ENCODE data around the gene NR1H3.

DNA sequence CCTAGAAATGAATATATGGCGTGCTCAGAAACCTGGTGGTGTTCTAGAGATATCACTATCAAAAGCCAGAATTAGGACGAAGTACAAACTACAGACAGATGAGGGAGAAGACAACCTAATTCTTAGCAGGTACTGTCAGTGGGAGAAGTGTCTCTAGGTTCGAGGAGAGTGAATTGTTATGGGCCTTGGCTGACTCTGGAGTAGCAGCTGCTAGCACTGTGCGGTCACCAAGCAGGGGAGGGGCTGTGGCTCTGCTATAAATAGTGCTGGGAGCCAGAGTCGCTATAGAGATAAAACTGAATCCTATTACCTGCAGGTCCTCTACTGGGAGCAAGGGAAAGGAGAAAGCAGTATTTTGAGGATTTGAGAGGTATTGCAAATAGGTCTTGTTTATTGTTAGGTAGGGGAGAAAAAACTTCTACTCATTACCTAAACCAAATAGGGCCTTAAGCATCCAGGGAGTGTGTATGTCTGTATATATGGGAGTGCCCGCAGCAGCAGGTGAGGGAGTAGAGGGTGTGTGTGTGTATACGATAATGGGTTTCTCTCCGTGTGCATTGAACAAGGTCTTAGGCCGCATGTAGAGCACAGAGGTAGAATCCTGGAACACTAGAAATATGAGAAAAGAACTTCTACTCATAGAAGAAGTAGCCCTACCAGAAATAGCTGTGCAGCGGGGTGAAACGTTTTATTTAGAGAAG is 14.3 kb downstream of the NR1H3 start:
- TF ChIP-seq, protein P1, sequence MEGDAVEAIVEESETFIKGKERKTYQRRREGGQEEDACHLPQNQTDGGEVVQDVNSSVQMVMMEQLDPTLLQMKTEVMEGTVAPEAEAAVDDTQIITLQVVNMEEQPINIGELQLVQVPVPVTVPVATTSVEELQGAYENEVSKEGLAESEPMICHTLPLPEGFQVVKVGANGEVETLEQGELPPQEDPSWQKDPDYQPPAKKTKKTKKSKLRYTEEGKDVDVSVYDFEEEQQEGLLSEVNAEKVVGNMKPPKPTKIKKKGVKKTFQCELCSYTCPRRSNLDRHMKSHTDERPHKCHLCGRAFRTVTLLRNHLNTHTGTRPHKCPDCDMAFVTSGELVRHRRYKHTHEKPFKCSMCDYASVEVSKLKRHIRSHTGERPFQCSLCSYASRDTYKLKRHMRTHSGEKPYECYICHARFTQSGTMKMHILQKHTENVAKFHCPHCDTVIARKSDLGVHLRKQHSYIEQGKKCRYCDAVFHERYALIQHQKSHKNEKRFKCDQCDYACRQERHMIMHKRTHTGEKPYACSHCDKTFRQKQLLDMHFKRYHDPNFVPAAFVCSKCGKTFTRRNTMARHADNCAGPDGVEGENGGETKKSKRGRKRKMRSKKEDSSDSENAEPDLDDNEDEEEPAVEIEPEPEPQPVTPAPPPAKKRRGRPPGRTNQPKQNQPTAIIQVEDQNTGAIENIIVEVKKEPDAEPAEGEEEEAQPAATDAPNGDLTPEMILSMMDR (conservative IDR thresholded peaks at IDR 0.05) = no peak
- TF ChIP-seq ZFX (IDR thresholded peaks at IDR 0.05) = no peak

All from C4-2B (cell line).